ENCODE results near the gene POLR3C. TPM values are rescaled to one million over a fixed set of nuclear protein-coding genes. Genes with fewer than 3 reads are reported as not detected.
A peak's percentile ranks its signal among the peaks of the same experiment; 100 is the strongest.

Gene POLR3C
- total RNA-seq, 2 donors from 2014 or later = 32.7 to 37.9 TPM

GRCh38 chr1:145859491-145860023 lies 35.6 kb downstream of the POLR3C start:
- Mint-ChIP-seq H3K27ac (peak overlapping the region; percentile 92), H3K4me1 (peaks cover 6% of the 10 kb centered on the region), H3K36me3 (ENCODE audit: low read depth) (peaks cover 21% of the 10 kb centered on the region), H3K9me3 (no peaks in the 10 kb centered on the region), H3K27me3 (ENCODE audit: insufficient read depth) (peaks cover 8% of the 10 kb centered on the region), H3K4me3 (peak overlapping the region; percentile 94)
- peaks cover 25% of the 10 kb centered on the region for H3K36me3 ChIP-seq (ENCODE audit: control insufficient read depth, insufficient read depth, low read length)
- peak; percentile 44 for TF ChIP-seq CTCF (conservative IDR thresholded peaks at IDR 0.05)
- peak overlapping the region; percentile 94 for H3K4me3 ChIP-seq (ENCODE audit: low read length)
- peak overlapping the region; percentile 76 for H3K27ac ChIP-seq (ENCODE audit: low read depth, low read length)
- DNase-seq = peak; percentile 96
- no peaks in the 10 kb centered on the region for H3K27me3 ChIP-seq (ENCODE audit: control insufficient read depth, insufficient read depth, low read length, poor library complexity, severe bottlenecking)
- 0 to 7% methylated on average over 3 to 41 of the region's 41 CpGs for WGBS, 2 experiments (ENCODE audit: insufficient coverage in 1 of 2, insufficient read length in 1 of 2)
- no peaks in the 10 kb centered on the region for H3K9me3 ChIP-seq (ENCODE audit: control insufficient read depth, low read length)
- H3K9ac ChIP-seq (ENCODE audit: extremely low read depth, low read length, poor library complexity, severe bottlenecking) = peak overlapping the region; percentile 52
- H3K4me1 ChIP-seq (ENCODE audit: control insufficient read depth, insufficient read depth, low read length) = peaks cover 5% of the 10 kb centered on the region

- Histone ChIP-seq H3K4me3 (ENCODE audit: low read length) (no peak overlapping the region), H3K27ac (ENCODE audit: low read depth, low read length) (no peak overlapping the region), H3K4me1 (ENCODE audit: control insufficient read depth, insufficient read depth, low read length) (no peaks in the 10 kb centered on the region), H3K9ac (ENCODE audit: extremely low read depth, low read length, poor library complexity, severe bottlenecking) (no peak overlapping the region), H3K27me3 (ENCODE audit: control insufficient read depth, insufficient read depth, low read length, poor library complexity, severe bottlenecking) (no peaks in the 10 kb centered on the region), H3K9me3 (ENCODE audit: control insufficient read depth, low read length) (no peaks in the 10 kb centered on the region), H3K36me3 (ENCODE audit: control insufficient read depth, insufficient read depth, low read length) (no peaks in the 10 kb centered on the region)
- Mint-ChIP-seq H3K36me3 (ENCODE audit: low read depth) (no peaks in the 10 kb centered on the region), H3K4me1 (peaks cover 4% of the 10 kb centered on the region), H3K27ac (no peak overlapping the region), H3K27me3 (ENCODE audit: insufficient read depth) (peaks cover 8% of the 10 kb centered on the region), H3K9me3 (no peaks in the 10 kb centered on the region), H3K4me3 (no peak overlapping the region)
- WGBS, 2 experiments (ENCODE audit: insufficient coverage in 1 of 2, insufficient read length in 1 of 2) = 89 to 93% methylated on average over 3 to 4 of the region's 5 CpGs
- no peak for TF ChIP-seq CTCF (conservative IDR thresholded peaks at IDR 0.05)
- no peak for DNase-seq
Observed at GRCh38 chr1:145863282-145864018, 39.5 kb downstream of the POLR3C start.

GRCh38 chr1:145868232-145868631 lies 44.2 kb downstream of the POLR3C start:
- H3K36me3 ChIP-seq (ENCODE audit: control insufficient read depth, insufficient read depth, low read length) = no peaks in the 10 kb centered on the region
- TF ChIP-seq CTCF (conservative IDR thresholded peaks at IDR 0.05) = no peak
- Mint-ChIP-seq H3K27ac (no peak overlapping the region), H3K4me3 (no peak overlapping the region), H3K4me1 (peaks cover 15% of the 10 kb centered on the region), H3K9me3 (no peaks in the 10 kb centered on the region), H3K36me3 (ENCODE audit: low read depth) (no peaks in the 10 kb centered on the region), H3K27me3 (ENCODE audit: insufficient read depth) (peaks cover 24% of the 10 kb centered on the region)
- no peak overlapping the region for H3K27ac ChIP-seq (ENCODE audit: low read depth, low read length)
- no peak overlapping the region for H3K9ac ChIP-seq (ENCODE audit: extremely low read depth, low read length, poor library complexity, severe bottlenecking)
- H3K4me1 ChIP-seq (ENCODE audit: control insufficient read depth, insufficient read depth, low read length) = no peaks in the 10 kb centered on the region
- WGBS, 2 experiments (ENCODE audit: insufficient coverage in 1 of 2, insufficient read length in 1 of 2) = 87 to 96% methylated on average over 4 of the region's 4 CpGs
- DNase-seq = no peak
- H3K9me3 ChIP-seq (ENCODE audit: control insufficient read depth, low read length) = no peaks in the 10 kb centered on the region
- no peak overlapping the region for H3K4me3 ChIP-seq (ENCODE audit: low read length)
- peaks cover 20% of the 10 kb centered on the region for H3K27me3 ChIP-seq (ENCODE audit: control insufficient read depth, insufficient read depth, low read length, poor library complexity, severe bottlenecking)

Measured in endodermal cell (in vitro differentiated cells).